Iris pigment epithelial cell (primary cell): ENCODE measurements around the gene MCTP1.
A peak's percentile ranks its signal among the peaks of the same experiment; 100 is the strongest.
"Not testable (repeated sequence)": the region's sequence is repeated elsewhere in the genome, so short reads cannot be mapped to it uniquely, and the experiment has no call there.

Experiments used
- DNase-seq: peaks from one replicate; pipeline ENCODE4 v3.0.0-alpha.2; 2011; ENCODE audit warnings: low read depth

The MCTP1 gene

GRCh38 chr5:95027775-95028174, 257.1 kb downstream of the MCTP1 start:
- DNase-seq, result no peak

- DNase-seq, result peak; percentile 17
These were observed 257.7 kb downstream of the MCTP1 start for GRCh38 chr5:95027151-95027721.

DNA sequence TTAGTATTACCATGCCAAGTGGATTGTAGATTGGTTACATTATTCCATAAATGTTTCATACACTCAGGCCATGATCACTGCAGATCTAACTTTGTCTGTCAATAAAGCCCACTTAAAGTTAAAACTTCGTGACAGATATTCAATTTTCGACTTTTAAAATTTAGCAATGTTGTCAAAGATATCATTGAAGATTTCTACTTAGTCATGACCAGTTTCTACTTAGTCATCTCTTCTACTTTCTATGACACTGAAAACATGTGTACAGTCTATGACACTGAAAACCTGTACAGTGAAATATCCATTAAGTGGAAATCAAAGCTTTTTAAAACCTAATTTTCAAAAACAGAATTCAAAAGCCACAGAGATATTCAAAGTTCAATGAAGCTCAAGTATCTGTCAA, 258.2 kb downstream of the MCTP1 start:
- no peak for DNase-seq

DNA sequence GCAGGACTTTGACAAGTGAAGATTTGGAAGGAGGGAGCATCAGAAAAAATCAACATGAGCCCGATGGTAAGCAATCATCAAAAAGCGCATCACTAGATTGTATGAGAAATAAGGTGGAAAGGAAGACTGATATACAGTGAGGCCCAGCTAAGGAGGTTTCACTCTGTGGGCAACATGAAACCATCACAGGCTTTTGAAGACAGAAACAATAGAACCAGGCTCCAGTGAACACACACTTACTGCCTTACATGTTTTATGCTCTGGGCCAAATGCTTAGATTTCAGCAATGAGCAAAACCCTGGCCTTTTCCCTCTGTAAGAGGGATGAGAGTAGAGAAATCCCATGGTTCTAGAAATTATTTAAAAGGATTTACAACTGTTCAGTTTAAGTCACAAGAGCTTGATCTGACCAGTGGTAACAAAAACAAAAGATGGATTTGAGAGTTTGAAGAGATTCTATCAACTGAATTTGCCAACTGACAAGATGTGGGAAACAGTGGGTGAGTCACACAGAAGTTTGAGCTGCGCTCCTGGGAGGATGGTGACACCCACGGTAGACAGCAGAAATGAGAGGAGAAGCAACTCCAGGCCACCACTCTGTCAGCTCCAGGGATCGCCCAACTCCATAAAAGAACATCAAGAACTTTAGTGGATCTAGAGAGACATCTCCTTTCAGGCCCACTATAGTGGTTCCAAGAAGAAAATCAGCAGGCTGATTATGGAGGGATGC, 261.8 kb downstream of the MCTP1 start:
- peak; percentile 45 for DNase-seq

- no peak for DNase-seq
These were observed 264.5 kb downstream of the MCTP1 start for GRCh38 chr5:95020345-95020744.

DNA sequence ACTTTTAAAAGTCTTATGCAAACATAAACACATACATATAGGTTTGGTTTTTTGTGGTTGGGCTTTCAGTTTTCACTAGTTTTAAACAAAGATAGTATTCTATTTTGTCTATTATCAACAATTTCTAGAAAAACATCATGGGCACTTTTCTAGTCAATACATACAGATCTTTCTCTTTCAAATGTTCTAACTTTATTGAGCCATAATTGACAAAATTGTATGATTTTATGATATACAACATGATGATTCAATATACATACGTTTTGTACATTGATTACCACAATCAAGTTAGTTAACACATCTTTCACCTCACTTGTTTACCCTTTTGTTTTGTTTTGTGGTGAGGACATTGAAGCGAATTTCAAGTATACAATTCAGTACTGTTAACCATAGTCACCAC, 265.9 kb downstream of the MCTP1 start:
- DNase-seq, result no peak

- DNase-seq, result no peak
These were observed 266.4 kb downstream of the MCTP1 start for GRCh38 chr5:95018511-95018910.

DNA sequence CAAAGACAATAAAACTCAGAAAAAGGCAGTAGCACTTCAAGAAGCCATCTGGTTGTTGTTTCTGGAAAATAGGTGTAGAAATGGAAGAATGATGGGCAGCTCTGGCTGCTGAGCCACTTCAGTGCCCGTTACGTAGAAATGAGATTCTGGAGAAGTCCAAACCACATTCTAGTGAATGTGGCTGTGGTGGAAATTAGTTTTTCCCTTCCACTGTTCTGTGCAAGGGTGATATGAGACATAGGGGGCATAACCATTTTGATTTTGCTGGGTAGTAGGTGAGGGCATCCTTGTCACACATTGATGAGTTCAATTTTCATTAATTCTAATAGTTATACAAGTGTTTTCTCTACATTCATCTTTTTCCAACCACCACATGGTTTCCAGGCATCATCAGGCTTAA, 275.1 kb downstream of the MCTP1 start:
- DNase-seq, result no peak

GRCh38 chr5:95007921-95008597, 276.8 kb downstream of the MCTP1 start:
- DNase-seq, result no peak

GRCh38 chr5:95005811-95006210, 279.1 kb downstream of the MCTP1 start:
- no peak for DNase-seq

DNA sequence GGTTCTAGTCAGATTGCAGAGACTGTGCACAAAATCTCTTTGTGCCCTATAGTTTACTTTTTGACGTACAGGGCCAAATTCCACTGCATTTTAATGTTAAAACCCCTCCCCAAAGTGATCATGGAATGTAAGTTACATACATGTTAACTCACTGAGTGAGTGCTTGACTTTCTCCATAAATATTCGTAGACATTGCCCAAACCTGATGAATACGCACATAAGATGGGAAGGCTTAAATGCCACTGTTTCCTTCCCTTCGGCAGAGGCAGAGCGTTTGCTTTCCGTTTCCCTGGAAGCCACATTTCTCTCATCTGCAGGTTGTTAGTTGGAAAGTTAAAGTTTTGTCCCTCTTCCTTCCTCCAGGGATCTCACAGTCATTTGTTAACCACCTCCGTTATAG, 286.2 kb downstream of the MCTP1 start:
- DNase-seq, result no peak

- DNase-seq, result not testable (repeated sequence)
These were observed 290.4 kb downstream of the MCTP1 start for GRCh38 chr5:94994537-94994936.

DNA sequence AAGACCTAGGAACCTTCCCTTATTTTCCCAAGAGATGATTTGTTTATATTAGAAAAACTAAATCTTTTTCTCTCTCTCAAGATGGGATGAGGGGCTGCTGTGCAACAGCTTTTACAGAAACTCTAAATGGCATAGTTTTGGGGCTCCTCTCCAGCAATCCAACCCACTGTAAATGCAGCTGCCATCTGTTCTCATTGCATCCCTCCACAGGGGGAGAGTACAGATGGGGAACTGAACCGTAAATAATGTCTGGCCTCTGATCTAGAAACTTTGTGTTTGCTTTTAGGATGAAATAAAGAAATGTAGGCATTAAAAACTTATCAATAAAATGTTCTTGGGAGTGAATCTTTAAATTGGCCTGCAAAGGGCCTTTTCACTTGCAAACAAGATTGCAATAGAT, 291.4 kb downstream of the MCTP1 start:
- DNase-seq, result no peak

DNA sequence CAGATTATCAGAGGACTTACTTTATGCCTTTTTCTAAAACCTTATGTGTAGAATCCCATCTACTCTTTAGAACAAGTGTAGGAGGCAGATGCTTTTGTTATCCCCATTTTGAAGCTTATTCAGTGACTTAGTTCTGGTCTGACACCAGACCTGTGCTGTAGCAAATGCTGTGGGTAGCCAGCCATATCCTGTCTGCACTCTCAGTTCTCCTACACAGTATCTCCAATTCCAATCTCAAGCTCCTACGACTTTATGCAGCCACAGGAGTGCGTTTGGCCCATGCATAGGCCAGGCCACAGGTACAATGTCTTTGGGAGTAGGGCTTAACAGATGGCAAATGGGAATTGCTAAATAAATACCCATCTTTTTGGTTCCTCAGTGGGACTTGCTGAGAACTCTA, 292.6 kb downstream of the MCTP1 start:
- DNase-seq, result no peak

DNA sequence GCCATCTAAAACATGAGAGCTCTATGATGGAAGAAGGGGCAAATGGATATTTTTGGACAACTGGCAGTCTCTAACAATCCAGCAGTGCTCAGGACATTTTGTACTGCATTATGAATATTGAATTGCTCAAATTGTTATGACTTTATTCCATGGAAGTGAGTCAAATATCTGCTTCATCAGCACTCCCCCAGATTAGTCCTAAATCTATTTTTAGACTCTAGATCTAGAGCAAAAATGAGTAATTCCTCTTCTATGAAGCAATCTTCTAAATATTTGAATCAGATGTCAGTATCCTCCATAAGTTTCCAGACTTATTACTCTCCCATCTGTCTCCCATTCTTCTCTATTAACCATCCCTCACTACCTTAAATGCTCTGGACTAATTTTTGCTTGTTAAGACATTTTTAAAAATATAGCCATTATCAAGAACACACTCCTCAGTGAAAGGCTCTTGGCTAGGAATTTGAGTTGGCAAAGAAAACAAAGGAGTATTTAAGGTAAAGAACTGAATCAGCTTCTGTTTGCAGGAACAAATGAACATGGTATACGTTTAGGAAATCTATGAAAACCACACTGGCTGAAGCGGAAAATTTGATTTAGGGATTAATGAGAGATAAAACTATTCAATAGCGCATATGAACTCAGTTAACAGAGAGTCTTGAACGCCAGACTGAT, 300.9 kb downstream of the MCTP1 start:
- peak; percentile 85 for DNase-seq

GRCh38 chr5:94977437-94977836, 307.5 kb downstream of the MCTP1 start:
- DNase-seq, result no peak

GRCh38 chr5:94976853-94977252, 308.0 kb downstream of the MCTP1 start:
- no peak for DNase-seq

GRCh38 chr5:94972268-94972667, 312.6 kb downstream of the MCTP1 start:
- DNase-seq, result no peak

GRCh38 chr5:94969174-94969573, 315.7 kb downstream of the MCTP1 start:
- peak; percentile 43 for DNase-seq

DNA sequence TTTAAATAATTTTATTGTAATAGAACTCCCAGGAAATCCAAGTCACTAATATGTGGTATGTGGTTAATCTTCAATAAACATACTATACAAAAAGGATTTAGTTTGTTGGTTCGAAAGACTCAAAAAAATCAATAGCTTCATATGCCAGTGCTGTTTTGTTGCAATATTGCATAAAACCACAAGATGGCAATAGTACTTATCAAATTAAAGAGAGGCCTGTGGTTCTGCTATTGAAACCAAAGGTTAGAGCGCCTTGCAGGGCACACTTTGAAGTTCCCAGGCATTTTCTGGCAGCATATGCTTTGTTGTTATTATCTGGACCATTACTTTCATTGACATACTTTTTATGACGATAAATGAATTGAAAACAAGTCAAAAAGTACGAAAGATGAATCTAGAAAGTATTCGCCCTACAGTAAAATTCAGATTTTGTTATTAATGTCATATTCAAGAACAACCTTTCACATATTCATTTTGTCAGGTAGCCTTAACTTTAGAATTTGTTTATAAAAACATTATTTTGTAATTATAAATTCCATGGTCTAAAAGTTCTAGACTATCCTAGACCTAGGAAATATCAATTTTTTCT, 316.3 kb downstream of the MCTP1 start:
- peak; percentile 69 for DNase-seq

GRCh38 chr5:94967525-94967924, 317.4 kb downstream of the MCTP1 start:
- DNase-seq, result no peak

DNA sequence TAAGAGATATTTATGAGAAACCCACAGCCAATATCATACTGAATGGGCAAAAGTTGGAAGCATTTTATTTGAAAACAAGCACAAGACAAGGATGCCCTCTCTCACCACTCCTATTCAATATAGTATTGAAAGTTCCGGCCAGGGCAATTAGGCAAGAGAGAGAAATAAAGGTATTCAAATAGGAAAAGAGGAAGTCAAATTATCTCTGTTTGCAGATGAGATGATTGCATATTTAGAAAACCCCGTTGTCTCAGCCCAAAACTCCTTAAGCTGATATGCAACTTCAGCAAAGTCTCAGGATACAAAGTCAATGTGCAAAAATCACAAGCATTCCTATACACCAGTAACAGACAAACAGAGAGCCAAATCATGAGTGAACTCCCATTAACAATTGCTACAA, 325.6 kb downstream of the MCTP1 start:
- DNase-seq, result not testable (repeated sequence)

DNA sequence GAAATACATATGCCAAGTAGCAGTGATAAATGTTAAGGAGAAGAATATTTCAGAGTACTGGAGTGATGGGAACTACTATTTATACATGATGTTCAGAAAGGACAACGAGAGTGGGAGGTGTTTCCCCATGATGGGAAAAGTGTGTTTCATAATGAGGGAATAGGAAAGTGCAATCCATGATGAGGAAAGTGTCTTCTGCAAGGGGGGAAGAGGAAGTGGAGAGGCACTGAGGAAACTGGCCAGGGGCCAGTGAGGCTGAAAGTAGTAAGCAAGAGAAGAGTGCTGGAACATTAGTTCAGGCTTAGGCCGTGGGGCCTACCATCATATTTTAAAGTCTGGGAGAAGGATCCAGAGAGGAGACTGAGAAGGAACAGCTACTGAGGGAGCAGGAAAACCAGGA, 339.2 kb downstream of the MCTP1 start:
- DNase-seq, result no peak
